Measurements from ENCODE around the gene GPR85. TPM values are rescaled to one million over a fixed set of nuclear protein-coding genes. Genes with fewer than 3 reads are reported as not detected.

Gene GPR85
- total and polyA plus RNA-seq, 8 donors, result 0.31 to 2.6 (median 1.1) TPM; not detected in 4

DNA sequence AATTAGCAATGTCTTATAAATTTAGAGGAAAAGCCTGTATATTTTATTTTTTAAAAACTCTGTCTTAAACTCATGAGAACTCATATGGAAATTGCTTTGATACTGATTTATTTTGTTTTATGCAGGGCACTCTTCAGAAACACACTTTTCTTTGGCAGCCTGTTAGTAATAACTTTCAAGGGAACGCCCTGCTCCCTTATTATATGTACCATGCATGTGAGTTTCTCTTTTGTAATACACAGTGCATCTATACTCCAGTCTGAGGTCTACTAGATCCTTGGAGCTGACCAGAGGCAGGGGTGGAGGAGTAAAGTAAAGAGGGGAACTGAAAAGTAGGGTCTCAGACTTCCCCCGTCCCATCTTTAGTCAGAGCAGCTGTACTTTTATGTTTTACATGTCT lies 40.2 kb downstream of the GPR85 start:
- intact Hi-C loops (cut with DNase I; ENCODE audit: low total_unique reads), result no loop called here
- DNase-seq, result no peak
- H3K27me3 ChIP-seq, result no peaks in the 10 kb centered on the region
- WGBS, 5 donors, result 38 to 80% (median 43%) methylated on average over 2 of the region's 2 CpGs
- H3K9me3 ChIP-seq, result no peaks in the 10 kb centered on the region
- no peak overlapping the region for H3K27ac ChIP-seq
- H3K4me1 ChIP-seq, result no peaks in the 10 kb centered on the region
- H3K36me3 ChIP-seq, result no peaks in the 10 kb centered on the region
- no peak overlapping the region for H3K4me3 ChIP-seq
- no peak for TF ChIP-seq POLR2AphosphoS5 (IDR thresholded peaks at IDR 0.05)
- TF ChIP-seq EP300 (IDR thresholded peaks at IDR 0.05), result no peak
- TF ChIP-seq POLR2A (IDR thresholded peaks at IDR 0.05), result no peak
- TF ChIP-seq, protein P1, sequence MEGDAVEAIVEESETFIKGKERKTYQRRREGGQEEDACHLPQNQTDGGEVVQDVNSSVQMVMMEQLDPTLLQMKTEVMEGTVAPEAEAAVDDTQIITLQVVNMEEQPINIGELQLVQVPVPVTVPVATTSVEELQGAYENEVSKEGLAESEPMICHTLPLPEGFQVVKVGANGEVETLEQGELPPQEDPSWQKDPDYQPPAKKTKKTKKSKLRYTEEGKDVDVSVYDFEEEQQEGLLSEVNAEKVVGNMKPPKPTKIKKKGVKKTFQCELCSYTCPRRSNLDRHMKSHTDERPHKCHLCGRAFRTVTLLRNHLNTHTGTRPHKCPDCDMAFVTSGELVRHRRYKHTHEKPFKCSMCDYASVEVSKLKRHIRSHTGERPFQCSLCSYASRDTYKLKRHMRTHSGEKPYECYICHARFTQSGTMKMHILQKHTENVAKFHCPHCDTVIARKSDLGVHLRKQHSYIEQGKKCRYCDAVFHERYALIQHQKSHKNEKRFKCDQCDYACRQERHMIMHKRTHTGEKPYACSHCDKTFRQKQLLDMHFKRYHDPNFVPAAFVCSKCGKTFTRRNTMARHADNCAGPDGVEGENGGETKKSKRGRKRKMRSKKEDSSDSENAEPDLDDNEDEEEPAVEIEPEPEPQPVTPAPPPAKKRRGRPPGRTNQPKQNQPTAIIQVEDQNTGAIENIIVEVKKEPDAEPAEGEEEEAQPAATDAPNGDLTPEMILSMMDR (IDR thresholded peaks at IDR 0.05), result no peak

GRCh38 chr7:113045379-113045778 lies 41.2 kb downstream of the GPR85 start:
- Histone ChIP-seq H3K4me3 (no peak overlapping the region), H3K27ac (no peak overlapping the region), H3K9me3 (no peaks in the 10 kb centered on the region), H3K4me1 (no peaks in the 10 kb centered on the region), H3K27me3 (no peaks in the 10 kb centered on the region), H3K36me3 (no peaks in the 10 kb centered on the region)
- intact Hi-C loops (cut with DNase I; ENCODE audit: low total_unique reads), result no loop called here
- TF ChIP-seq EP300 (IDR thresholded peaks at IDR 0.05) (no peak), POLR2A (IDR thresholded peaks at IDR 0.05) (no peak), POLR2AphosphoS5 (IDR thresholded peaks at IDR 0.05) (no peak)
- TF ChIP-seq, protein P1 (IDR thresholded peaks at IDR 0.05), result no peak
- no peak for DNase-seq
- WGBS, 5 donors, result 37 to 59% (median 40%) methylated on average over 4 of the region's 4 CpGs

DNA sequence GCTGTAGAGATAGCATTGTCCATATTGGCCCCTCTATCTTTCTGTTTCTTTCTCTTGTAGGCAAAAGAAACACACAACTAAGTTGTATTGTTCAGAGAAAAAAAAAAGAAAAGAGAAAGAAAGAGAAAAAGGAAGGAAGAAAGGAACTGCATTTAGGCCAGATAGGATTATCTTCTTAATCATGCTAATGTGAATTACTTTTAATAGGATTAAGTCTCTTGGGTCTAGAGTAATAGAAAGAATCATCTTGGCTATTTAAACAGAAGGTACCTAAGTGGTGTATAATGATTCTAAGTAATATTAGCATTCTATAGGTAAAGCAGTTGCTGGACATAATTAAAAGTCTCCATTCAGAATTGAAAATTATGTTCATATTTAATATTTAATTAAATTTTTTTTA lies 42.2 kb downstream of the GPR85 start:
- intact Hi-C loops (cut with DNase I; ENCODE audit: low total_unique reads), result no loop called here
- Histone ChIP-seq H3K27ac (no peak overlapping the region), H3K27me3 (no peaks in the 10 kb centered on the region), H3K4me3 (no peak overlapping the region), H3K9me3 (no peaks in the 10 kb centered on the region), H3K36me3 (no peaks in the 10 kb centered on the region), H3K4me1 (no peaks in the 10 kb centered on the region)
- TF ChIP-seq POLR2A (IDR thresholded peaks at IDR 0.05), result no peak
- no peak for TF ChIP-seq EP300 (IDR thresholded peaks at IDR 0.05)
- TF ChIP-seq, protein P1 (IDR thresholded peaks at IDR 0.05), result no peak
- TF ChIP-seq POLR2AphosphoS5 (IDR thresholded peaks at IDR 0.05), result no peak
- no peak for DNase-seq

GRCh38 chr7:113040849-113041248 lies 45.8 kb downstream of the GPR85 start:
- TF ChIP-seq POLR2AphosphoS5 (IDR thresholded peaks at IDR 0.05) (no peak), POLR2A (IDR thresholded peaks at IDR 0.05) (no peak), EP300 (IDR thresholded peaks at IDR 0.05) (no peak)
- TF ChIP-seq, protein P1 (IDR thresholded peaks at IDR 0.05), result no peak
- DNase-seq, result peak in 1 of 2 donors; percentile 1
- no peak overlapping the region for H3K4me3 ChIP-seq
- no peaks in the 10 kb centered on the region for H3K36me3 ChIP-seq
- H3K4me1 ChIP-seq, result no peaks in the 10 kb centered on the region
- no peaks in the 10 kb centered on the region for H3K9me3 ChIP-seq
- intact Hi-C loops (cut with DNase I; ENCODE audit: low total_unique reads), result no loop called here
- no peak overlapping the region for H3K27ac ChIP-seq
- no peaks in the 10 kb centered on the region for H3K27me3 ChIP-seq

Data from stomach (tissue), 9 donors.